SKM-1 treated with dmso at 0.1 percent for 144 hours (cell line): Measurements from ENCODE around the gene ARID1B.
"Not testable (repeated sequence)": the region's sequence is repeated elsewhere in the genome, so short reads cannot be mapped to it uniquely, and the experiment has no call there.

Experiments
- DNase-seq: peaks from one replicate; lab custom pipeline; 2025; ENCODE audit not compliant: unreplicated experiment; lab: John Stamatoyannopoulos, UW

The ARID1B gene

DNA sequence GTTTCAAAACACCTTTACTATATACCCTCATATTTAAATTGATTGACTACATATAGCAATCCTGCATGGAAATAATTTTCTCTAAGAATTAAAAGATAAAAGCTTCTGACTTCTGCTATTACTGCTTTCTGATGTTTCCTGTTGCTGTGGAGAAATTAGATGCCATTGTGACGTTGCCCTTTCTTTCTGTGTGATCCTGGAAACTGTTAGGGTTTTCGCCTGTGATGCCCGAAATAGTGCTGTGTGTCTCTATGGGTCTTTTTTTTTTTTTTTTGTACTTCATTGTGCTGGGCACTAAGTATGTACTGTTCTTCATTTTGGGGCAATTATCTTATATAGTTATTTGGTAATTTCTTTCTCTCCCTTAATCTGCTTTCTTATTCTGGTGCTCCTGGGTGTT is 205.0 kb downstream of the ARID1B start:
- no peak for DNase-seq

DNA sequence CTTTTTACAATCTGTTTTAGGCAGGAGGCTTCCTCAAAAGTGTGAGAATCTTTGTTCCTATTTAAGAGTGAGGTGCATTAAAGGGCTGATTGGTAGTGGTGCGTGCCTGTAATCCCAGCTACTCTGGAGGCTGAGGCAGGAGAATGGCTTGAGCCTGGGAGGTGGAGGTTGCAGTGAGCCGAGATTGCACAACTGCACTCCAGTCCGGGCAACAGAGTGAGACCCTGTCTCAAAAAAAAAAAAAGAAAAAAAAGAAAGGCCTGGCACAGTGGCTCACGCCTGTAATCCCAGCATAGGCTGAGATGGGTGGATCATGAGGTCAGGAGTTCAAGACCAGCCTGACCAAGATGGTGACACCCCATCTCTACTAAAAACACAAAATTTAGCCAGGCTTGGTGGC is 205.7 kb downstream of the ARID1B start:
- DNase-seq, result not testable (repeated sequence)

- DNase-seq, result no peak
Observed at GRCh38 chr6:156984178-156984738, 207.1 kb downstream of the ARID1B start.

- no peak for DNase-seq
Observed at GRCh38 chr6:156985309-156985708, 208.1 kb downstream of the ARID1B start.

- DNase-seq, result no peak
Observed at GRCh38 chr6:156988276-156989158, 211.3 kb downstream of the ARID1B start.

DNA sequence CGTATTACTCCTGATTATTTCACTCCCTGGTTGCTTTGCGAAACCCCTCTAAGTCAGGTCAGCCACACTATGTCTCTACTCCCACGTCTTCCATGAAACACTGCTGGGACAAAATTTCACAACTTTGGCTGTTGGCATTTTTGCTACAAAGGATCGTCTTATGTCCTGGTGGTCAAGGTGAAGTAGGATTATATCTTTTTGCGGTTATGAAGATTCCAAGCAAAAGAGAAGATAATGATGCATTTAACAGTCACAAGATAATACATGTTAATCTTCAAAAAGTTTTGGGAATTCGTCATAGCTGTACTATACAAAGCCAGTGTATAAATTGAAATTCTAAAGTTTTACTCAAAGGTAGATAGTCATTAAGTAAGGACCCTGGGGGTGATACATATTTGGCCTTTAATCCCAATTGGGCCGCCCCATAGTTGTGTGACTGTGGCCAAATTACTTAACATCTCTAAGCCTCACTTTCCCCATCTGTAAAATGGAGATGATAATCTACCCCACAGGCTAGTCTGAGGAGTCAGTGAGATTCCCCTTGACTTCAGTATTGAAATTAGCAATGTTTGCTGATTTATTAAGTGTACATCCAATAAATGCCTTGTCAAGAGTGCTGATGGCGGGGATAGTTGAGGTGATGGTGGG is 212.1 kb downstream of the ARID1B start:
- no peak for DNase-seq

GRCh38 chr6:156992020-156992804 is 215.0 kb downstream of the ARID1B start:
- DNase-seq, result no peak

- DNase-seq, result no peak
Observed at GRCh38 chr6:156993713-156994112, 216.5 kb downstream of the ARID1B start.

GRCh38 chr6:156994215-156995076 is 217.3 kb downstream of the ARID1B start:
- no peak for DNase-seq

- no peak for DNase-seq
Observed at GRCh38 chr6:156995502-156995901, 218.3 kb downstream of the ARID1B start.

GRCh38 chr6:156996265-156996664 is 219.1 kb downstream of the ARID1B start:
- DNase-seq, result no peak

DNA sequence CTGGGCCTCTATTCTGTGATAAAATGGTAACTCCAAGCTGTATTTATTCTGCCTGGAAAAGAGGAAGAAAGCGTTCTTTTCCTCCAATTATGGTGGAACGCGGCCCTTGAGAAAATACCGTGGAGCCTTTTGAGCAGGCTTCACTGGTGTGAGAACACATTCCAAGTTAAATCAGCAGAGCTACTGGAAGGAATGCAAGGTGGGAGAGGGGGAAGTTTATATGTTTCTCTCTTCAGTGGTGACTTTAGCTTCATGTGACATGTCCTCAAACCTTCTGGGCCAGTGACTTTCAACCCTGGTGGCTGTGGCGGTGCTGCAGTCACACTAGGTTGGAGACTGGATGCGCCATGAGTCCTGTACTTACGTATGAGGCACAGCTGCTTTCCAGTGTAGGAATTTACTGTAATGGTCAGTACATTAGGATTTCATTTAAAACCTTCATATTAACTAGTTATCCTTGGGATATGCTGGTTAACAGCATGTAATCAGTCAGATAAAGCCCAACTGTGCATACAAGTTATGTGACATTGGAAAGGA is 221.7 kb downstream of the ARID1B start:
- no peak for DNase-seq

DNA sequence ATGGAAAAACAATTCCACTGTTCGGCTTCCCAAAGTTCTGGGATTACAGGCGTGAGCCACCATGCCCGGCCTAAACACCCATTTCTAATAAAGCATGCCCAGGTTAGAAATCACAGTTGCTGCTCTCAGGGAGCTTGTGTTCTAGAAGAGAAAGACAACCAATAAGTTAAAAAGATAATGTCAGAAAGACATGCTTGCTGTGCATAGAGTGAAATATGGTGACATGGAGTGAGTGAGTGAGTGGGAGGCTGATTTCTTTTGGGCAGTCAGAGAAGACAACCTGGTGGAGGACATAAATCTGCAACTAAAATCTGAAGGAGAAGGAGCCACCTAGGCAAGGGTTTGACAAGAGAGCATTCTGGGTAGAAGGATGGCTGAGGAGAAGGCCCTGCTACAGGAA is 222.6 kb downstream of the ARID1B start:
- no peak for DNase-seq

GRCh38 chr6:157001716-157002115 is 224.5 kb downstream of the ARID1B start:
- DNase-seq, result no peak

DNA sequence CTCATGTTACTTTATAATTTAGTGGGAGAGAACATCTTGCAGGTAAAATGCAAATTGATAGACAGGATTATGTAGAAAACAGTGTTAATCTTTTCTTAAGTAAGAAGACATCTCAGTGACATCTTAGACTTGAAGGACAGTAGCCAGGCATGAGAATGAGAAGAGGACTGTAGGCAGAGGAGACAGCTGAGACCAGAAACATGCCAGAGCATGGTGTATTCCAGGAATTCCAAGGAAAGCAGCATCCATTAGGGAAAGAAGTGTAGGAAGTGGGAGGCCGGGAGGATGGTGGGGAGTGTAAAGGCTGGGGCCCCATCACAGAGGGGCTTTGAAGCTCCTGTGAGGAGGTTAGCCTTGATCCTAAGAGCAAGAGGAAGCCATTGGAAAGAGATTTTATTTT is 225.6 kb downstream of the ARID1B start:
- DNase-seq, result no peak

DNA sequence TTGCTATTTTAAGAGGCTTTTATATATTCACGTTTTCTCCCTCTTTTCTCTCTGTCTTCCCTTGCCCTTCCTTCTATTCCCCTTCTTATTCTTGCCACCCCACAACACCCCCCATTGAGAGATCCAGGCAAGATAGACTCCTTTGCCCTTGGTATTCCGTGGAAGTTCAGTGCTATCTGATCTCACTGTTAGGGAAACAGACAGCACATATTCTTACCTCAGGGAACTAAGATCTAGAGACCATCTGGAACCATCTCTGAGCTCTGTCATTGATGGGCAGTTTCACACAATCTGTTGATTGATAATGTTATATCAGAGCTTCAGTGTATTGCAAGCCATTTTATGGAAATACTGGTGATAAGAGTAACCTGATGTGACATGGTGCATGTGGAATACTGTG is 228.8 kb downstream of the ARID1B start:
- DNase-seq, result no peak

DNA sequence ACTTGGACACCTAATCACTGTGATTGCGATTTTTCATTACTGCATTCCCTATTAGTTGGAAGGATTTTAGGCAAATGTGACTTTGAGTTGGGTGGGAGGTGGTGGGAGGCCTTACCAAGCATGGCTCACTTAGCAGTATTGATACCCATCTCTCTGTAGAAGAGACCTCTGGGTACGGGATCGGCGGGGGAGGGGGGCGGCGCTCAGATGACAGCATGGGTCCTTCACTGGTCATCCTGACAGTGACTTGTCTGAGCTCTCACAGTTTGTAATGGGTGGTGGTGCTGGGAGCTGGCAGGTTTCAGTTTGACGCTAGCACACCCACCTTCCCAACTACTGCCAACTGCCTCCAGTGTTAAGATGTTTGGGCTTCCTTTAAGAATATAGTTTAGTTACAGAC is 231.4 kb downstream of the ARID1B start:
- DNase-seq, result no peak

GRCh38 chr6:157012355-157012754 is 235.2 kb downstream of the ARID1B start:
- no peak for DNase-seq

DNA sequence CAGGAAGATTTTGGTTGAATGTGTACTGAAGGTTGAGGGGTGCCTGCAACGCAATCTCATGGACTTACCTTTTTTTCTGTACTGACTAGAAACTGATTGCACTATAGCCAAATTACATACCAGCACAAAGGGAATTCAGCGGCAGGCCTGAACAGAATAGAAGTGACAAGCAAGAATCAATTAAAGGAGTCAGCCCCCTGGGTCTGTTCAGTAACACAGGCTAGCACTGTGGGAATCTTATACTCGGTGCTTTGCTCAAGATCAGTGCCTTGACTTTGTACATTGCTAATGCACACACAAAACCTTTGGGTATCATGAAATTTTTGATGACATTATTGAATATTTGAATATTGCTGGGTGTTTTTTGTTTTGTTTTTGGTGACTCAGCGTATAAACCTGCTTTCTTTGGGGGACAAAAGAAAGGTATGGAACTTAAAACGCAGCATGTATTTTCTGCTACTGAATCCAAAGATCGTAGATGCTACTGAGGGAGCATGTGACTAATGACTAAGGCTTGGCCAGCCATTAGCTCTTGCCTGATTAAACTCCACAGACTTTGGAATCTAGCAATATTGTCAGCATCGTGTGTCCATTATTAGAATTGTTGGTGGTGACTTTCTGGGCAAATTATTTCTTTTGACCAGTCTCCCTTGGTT is 236.6 kb downstream of the ARID1B start:
- DNase-seq, result no peak

DNA sequence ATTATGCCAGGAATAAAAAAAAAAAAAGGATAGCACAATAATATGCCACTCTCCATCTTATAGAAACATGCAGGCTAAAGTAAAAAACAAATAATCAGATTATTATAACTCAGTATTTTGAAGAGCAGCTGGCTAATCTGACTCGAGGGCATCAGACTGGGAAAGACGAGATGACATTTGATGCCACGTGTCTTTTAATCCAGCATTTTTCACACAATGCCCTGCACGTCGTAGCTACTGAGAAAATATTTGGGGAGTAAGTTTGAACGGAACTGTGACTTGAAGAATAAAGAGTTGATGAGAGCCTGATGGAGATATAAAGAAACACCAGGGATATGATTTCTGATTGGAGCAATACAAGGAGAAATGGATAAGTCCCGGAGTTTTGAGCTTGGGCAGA is 237.7 kb downstream of the ARID1B start:
- DNase-seq, result no peak
